MM.1S (cell line): ENCODE measurements around the gene PPP1R3G.

Source experiments
- DNase-seq: peaks from one replicate; pipeline ENCODE4 v3.0.0-alpha.2; 2015
- H2AFZ ChIP-seq: fragments of 300-600 bp; sonication (generic); 2 replicates; pipeline ENCODE4 v1.6.0; 2016; ENCODE audit warnings: antibody characterized with exemption, low read length
- H3F3A ChIP-seq: fragments of 300-600 bp; sonication (generic); 2 replicates; pipeline ENCODE4 v1.6.1; 2016; ENCODE audit warnings: mild to moderate bottlenecking, antibody characterized with exemption, low read length, moderate library complexity, mixed read lengths; ENCODE audit not compliant: insufficient read depth
- H3K27ac ChIP-seq: fragments of 300-600 bp; sonication (generic); 2 replicates; pipeline ENCODE4 v1.5.1; 2016; ENCODE audit warnings: mild to moderate bottlenecking, low read length
- H3K27me3 ChIP-seq: fragments of 300-600 bp; sonication (generic); replicated peaks from 2 replicates; pipeline ENCODE4 v1.6.0; 2016; ENCODE audit warnings: low read length; ENCODE audit not compliant: insufficient read depth
- H3K36me3 ChIP-seq: fragments of 300-600 bp; sonication (generic); replicated peaks from 2 replicates; pipeline ENCODE4 v1.6.1; 2016; ENCODE audit warnings: mild to moderate bottlenecking, low read length, mixed read lengths; ENCODE audit not compliant: insufficient read depth
- H3K4me1 ChIP-seq: fragments of 300-600 bp; sonication (generic); 2 replicates; pipeline ENCODE4 v1.6.1; 2016; ENCODE audit warnings: low read length, mixed read lengths
- H3K4me2 ChIP-seq: fragments of 300-600 bp; sonication (generic); 2 replicates; pipeline ENCODE4 v1.6.0; 2016; ENCODE audit warnings: low read depth, low read length
- H3K4me3 ChIP-seq: fragments of 300-600 bp; sonication (generic); 2 replicates; pipeline ENCODE4 v1.5.1; 2016; ENCODE audit warnings: low read length, mixed read lengths
- H3K79me2 ChIP-seq: fragments of 300-600 bp; sonication (generic); 2 replicates; pipeline ENCODE4 v1.6.1; 2016; ENCODE audit warnings: mixed run types, low read length, mixed read lengths
- H3K9ac ChIP-seq: fragments of 300-600 bp; sonication (generic); 2 replicates; pipeline ENCODE4 v1.6.1; 2016; ENCODE audit warnings: low read length, mixed read lengths
- H3K9me2 ChIP-seq: fragments of 300-600 bp; sonication (generic); replicated peaks from 2 replicates; pipeline ENCODE4 v1.6.1; 2016; ENCODE audit warnings: mild to moderate bottlenecking, low read length, mixed read lengths; ENCODE audit not compliant: insufficient read depth
- H3K9me3 ChIP-seq: fragments of 300-600 bp; sonication (generic); replicated peaks from 2 replicates; pipeline ENCODE4 v1.6.1; 2016; ENCODE audit warnings: mild to moderate bottlenecking, low read length, mixed read lengths; ENCODE audit not compliant: insufficient read depth
- H4K20me1 ChIP-seq: fragments of 300-600 bp; sonication (generic); 2 replicates; pipeline ENCODE4 v1.6.1; 2016; ENCODE audit warnings: mild to moderate bottlenecking, low read length, moderate library complexity, mixed read lengths; ENCODE audit not compliant: insufficient read depth
- EZH2 ChIP-seq: fragments of 300-600 bp; sonication (generic); optimal IDR thresholded peaks from 2 replicates; pipeline ENCODE3; 2017; ENCODE audit warnings: low read depth, mild to moderate bottlenecking, antibody characterized with exemption, low read length, mixed read lengths
- EZH2phosphoT487 ChIP-seq: fragments of 300-600 bp; sonication (generic); IDR thresholded peaks from 2 replicates; pipeline ENCODE4 v1.6.1; 2018; ENCODE audit warnings: antibody characterized with exemption, low read length
- TF ChIP-seq, protein P1 (sequence below): fragments of 300-600 bp; sonication (generic); IDR thresholded peaks from 2 replicates; pipeline ENCODE4 v1.5.1; 2016; ENCODE audit warnings: antibody characterized with exemption, low read length, mixed read lengths

The PPP1R3G gene

DNA sequence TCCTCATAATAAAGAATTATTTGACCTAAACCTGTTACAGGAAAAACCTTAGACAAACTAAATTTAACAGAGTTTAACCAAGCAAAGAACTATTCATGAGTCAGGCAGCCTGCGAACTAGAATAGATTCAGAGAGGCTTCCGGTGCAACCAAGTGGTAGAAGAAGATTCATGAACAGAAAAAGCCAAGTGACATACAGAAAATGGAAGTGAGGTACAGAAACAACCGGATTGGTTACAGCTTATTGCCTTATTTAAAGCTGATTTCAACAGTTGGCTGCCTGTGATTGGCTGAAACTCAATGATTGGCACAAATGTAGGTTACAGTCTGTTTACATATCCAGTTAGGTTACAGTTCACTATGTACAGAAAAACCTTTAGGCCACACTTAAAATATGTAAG lies 10.1 kb downstream of the PPP1R3G start:
- no peaks in the 10 kb centered on the region for H3K79me2 ChIP-seq
- H3K9me2 ChIP-seq: no peaks in the 10 kb centered on the region
- H3K36me3 ChIP-seq: no peaks in the 10 kb centered on the region
- peak; percentile 44 for DNase-seq
- no peak overlapping the region for H3K4me3 ChIP-seq
- no peaks in the 10 kb centered on the region for H3F3A ChIP-seq
- no peak overlapping the region for H2AFZ ChIP-seq
- no peaks in the 10 kb centered on the region for H4K20me1 ChIP-seq
- no peaks in the 10 kb centered on the region for H3K9me3 ChIP-seq
- H3K27ac ChIP-seq: peak overlapping the region; percentile 55; the same call in 1 of the 2 replicates
- H3K4me1 ChIP-seq: peaks cover 5% of the 10 kb centered on the region; the same call in 1 of the 2 replicates
- H3K27me3 ChIP-seq: no peaks in the 10 kb centered on the region
- no peak overlapping the region for H3K9ac ChIP-seq
- TF ChIP-seq, protein P1, sequence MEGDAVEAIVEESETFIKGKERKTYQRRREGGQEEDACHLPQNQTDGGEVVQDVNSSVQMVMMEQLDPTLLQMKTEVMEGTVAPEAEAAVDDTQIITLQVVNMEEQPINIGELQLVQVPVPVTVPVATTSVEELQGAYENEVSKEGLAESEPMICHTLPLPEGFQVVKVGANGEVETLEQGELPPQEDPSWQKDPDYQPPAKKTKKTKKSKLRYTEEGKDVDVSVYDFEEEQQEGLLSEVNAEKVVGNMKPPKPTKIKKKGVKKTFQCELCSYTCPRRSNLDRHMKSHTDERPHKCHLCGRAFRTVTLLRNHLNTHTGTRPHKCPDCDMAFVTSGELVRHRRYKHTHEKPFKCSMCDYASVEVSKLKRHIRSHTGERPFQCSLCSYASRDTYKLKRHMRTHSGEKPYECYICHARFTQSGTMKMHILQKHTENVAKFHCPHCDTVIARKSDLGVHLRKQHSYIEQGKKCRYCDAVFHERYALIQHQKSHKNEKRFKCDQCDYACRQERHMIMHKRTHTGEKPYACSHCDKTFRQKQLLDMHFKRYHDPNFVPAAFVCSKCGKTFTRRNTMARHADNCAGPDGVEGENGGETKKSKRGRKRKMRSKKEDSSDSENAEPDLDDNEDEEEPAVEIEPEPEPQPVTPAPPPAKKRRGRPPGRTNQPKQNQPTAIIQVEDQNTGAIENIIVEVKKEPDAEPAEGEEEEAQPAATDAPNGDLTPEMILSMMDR: no peak
- TF ChIP-seq EZH2phosphoT487 (no peak), EZH2 (no peak)
- H3K4me2 ChIP-seq: peak overlapping the region; percentile 39; the same call in 1 of the 2 replicates

DNA sequence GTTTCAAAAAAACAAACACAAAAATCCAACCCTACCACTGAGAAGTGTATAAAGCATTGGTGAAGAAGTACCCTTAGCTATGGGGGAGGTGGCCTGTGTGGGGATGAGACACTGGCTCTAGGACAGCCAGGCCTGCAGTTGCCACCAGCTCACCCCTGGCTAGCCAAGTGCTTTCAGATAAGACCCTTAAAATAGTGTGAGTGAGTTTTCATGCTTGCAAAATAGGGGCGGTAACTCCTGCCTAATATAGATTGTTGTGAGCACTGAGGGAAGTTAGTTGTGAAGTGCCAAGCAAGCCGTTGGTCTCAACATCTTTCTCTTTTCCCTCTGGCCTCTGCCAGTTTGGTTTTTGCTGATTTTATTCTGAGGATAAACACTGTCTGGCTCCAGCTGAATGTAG lies 11.3 kb downstream of the PPP1R3G start:
- H2AFZ ChIP-seq: no peak overlapping the region
- H3K79me2 ChIP-seq: no peaks in the 10 kb centered on the region

DNA sequence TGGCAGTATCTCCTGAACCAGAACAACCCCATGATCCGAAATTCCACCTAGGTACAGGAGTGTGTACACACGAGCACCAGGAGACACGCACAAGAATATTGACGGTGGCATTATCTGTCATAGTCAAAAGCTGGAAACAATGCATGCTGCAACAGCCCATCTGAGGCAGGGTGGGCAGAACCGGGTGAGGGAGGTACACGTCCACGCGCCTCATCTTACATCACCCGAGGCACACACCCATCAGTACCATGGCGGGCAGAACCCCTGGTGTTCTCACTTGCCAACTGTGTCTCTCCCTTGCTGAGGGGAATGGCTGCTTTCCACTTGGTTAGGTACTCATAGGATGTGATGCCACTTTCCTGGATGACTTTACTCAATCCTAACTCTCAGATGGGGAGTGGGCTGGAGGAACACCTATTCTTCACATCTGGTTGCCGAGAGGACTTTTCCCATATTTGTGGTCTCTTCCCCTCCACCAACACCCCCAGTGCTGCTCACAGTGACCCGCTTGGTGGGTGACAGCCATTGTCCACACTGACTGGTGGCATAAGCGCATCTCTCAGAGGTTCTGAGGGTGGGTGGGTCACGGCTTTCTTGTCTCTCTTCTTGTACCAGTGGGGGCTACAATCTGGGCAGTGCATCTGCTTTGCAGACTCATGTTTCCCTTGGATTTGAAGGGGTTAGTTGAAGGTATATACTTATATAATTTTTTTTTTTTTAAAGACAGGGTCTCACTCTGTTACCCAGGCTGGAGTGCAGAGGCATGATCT lies 13.5 kb downstream of the PPP1R3G start:
- DNase-seq: no peak
- H3K36me3 ChIP-seq: no peaks in the 10 kb centered on the region
- no peak overlapping the region for H3K27ac ChIP-seq

More for the DNA sequence above, 11.3 kb downstream of the PPP1R3G start:
- Histone ChIP-seq H3F3A (no peaks in the 10 kb centered on the region), H3K4me3 (no peak overlapping the region), H3K27me3 (no peaks in the 10 kb centered on the region), H3K9ac (no peak overlapping the region), H4K20me1 (no peaks in the 10 kb centered on the region), H3K9me2 (no peaks in the 10 kb centered on the region), H3K9me3 (no peaks in the 10 kb centered on the region), H3K36me3 (no peaks in the 10 kb centered on the region), H3K4me2 (no peak overlapping the region), H3K4me1 (peaks cover 5% of the 10 kb centered on the region; the same call in 1 of the 2 replicates), H3K27ac (no peak overlapping the region)
- no peak for DNase-seq
- TF ChIP-seq, protein P1: no peak
- TF ChIP-seq EZH2phosphoT487 (no peak), EZH2 (no peak)

More for the DNA sequence above, 13.5 kb downstream of the PPP1R3G start:
- no peak for TF ChIP-seq EZH2
- TF ChIP-seq, protein P1: no peak
- no peak for TF ChIP-seq EZH2phosphoT487
- no peaks in the 10 kb centered on the region for H3F3A ChIP-seq
- no peaks in the 10 kb centered on the region for H4K20me1 ChIP-seq
- no peak overlapping the region for H3K4me3 ChIP-seq
- H2AFZ ChIP-seq: no peak overlapping the region
- peaks cover 5% of the 10 kb centered on the region; the same call in 1 of the 2 replicates for H3K4me1 ChIP-seq
- no peak overlapping the region for H3K4me2 ChIP-seq
- H3K9me2 ChIP-seq: no peaks in the 10 kb centered on the region
- H3K9me3 ChIP-seq: no peaks in the 10 kb centered on the region
- no peaks in the 10 kb centered on the region for H3K79me2 ChIP-seq
- H3K27me3 ChIP-seq: no peaks in the 10 kb centered on the region
- no peak overlapping the region for H3K9ac ChIP-seq
